Ecto neural progenitor cell (in vitro differentiated cells): ENCODE data around the gene BCL2.
A peak's percentile ranks its signal among the peaks of the same experiment; 100 is the strongest.

Source experiments
- DNase-seq: peaks from one replicate; pipeline ENCODE4 v3.0.0-alpha.2; 2018; ENCODE audit warnings: low spot score

Gene BCL2

DNA sequence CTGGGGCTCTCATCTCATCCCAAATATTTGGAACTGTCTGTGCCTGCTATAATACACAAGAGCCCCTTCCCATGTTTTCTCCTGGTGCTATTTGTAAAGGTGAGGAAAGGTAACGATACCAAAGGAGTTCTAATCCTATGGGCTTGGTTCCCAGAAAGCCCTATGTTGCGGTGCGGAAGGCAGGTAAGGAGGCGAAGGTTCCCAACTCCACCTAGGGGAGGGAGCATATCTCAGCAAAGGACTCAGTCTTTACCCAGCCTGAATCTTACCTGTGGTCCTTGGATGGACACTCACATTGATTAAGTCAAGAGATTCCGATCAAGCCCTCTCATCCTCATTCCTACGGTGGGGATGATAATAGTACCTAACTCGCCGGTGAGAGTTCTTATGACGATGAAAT, 140.1 kb downstream of the BCL2 start:
- DNase-seq, result no peak

DNA sequence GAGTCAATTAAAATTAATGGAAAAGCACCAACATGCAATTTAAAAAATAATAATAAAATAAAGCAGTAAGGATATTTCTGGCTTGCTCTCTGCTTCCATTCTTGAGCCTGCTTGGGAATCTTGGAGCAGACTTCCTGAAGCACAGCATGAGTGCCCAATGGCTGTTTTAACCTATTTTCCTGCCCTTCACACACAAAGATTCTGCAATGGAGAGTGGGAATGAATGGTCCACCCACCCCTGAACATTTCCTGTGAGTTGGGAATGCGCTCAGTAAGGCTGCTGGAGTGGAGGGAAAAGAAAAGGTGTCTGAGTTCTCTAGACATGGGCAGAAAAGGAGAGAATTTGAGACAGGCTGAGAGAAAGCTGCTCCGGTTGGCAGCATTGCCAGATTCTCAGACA, 140.6 kb downstream of the BCL2 start:
- no peak for DNase-seq

- DNase-seq, result peak; percentile 59
Observed at GRCh38 chr18:63177919-63178821, 141.4 kb downstream of the BCL2 start.

DNA sequence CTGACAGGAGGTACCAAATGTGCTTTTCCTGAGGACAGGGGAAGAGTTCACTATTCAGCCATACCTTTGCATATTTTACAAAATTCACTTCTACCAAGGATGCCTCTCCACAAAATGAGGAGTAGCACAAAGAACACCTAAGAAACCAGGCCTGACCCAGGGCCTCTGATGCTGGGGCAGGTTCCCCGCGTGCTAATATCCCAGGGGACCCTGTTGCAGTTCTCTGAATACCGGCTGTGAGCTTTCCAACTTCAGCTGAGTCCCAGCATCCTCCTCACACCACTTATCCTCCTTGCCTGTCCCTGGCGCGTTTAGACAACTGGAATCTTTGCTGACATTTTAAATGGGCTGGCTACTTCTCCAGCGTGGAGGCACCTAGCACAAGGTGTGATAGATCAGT, 142.3 kb downstream of the BCL2 start:
- DNase-seq, result no peak

GRCh38 chr18:63175264-63175663, 144.3 kb downstream of the BCL2 start:
- DNase-seq, result no peak

- no peak for DNase-seq
Observed at GRCh38 chr18:63173983-63174382, 145.6 kb downstream of the BCL2 start.

GRCh38 chr18:63169853-63170252, 149.7 kb downstream of the BCL2 start:
- DNase-seq, result no peak

DNA sequence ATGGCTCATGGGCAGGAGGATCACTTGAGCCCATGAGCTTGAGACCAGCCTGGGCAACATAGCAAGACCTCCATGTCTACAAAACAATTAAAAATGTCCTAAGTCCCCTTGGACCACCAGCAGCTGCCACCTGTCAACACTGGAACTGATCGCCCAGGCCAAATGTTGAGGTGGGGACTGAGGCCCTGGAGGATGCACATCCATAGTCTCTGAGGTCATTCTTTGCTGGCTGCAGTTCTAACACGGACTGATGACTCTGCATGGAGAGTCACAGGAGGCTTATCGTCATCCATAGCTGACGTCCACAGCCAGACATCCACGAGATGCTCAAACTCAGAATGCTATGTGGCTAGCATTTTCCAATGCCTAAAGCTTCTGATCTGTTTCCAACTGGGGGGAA, 151.3 kb downstream of the BCL2 start:
- no peak for DNase-seq

DNA sequence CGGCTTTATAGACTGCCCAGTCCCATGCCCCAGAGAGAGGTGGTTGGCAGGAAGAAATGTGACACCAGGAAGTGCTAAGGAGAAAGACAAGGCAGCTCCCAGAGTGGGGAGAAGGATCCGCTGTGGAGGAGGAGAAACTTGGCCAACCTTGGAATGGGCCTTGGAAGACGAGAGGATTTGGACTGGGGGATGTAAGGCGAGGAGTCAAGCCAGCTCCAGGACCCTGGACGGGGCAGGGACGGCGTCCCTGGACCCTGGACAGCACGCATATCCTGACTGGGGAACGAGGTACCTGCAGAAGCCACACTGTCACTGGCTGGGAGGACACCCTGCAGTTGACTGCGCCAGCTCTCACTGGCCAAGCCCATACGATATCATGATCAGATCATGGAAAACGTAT, 153.4 kb downstream of the BCL2 start:
- no peak for DNase-seq

GRCh38 chr18:63164396-63164795, 155.2 kb downstream of the BCL2 start:
- DNase-seq, result no peak

DNA sequence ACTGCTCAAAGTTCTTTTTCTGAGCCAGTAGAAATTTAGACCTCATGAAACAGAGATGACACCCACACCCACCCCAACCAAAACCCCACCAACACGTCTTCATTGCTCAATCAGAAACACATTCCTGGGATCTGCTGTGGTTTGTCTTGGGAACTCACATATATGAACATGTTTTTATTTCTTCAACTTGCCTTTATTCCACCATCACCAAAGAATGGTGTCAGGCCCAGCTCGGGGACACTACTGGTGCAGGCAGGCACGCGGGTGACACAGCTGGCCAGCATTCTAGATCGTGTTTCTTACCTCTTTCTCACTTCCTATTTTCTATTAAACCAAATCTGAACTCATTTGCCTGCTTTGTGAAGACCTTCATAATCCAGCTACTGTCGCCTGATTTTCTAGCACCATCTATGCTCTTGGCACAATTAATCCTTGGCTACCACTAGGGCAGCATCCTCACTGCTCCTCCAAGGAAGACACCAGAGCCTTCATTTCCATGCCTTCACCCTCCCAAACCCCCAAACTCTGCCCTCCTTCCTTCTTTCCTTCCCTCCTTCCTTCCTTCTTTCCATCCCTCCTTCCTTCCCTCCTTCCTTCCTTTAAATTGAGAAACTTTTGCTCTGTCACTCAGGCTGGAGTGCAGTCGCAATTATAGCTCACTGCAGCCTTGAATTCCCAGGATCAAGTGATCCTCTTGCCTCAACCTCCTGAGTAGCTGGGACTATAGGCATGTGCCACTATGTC, 157.1 kb downstream of the BCL2 start:
- DNase-seq, result no peak

- no peak for DNase-seq
Observed at GRCh38 chr18:63161761-63162195, 157.8 kb downstream of the BCL2 start.

- no peak for DNase-seq
Observed at GRCh38 chr18:63161032-63161760, 158.4 kb downstream of the BCL2 start.

DNA sequence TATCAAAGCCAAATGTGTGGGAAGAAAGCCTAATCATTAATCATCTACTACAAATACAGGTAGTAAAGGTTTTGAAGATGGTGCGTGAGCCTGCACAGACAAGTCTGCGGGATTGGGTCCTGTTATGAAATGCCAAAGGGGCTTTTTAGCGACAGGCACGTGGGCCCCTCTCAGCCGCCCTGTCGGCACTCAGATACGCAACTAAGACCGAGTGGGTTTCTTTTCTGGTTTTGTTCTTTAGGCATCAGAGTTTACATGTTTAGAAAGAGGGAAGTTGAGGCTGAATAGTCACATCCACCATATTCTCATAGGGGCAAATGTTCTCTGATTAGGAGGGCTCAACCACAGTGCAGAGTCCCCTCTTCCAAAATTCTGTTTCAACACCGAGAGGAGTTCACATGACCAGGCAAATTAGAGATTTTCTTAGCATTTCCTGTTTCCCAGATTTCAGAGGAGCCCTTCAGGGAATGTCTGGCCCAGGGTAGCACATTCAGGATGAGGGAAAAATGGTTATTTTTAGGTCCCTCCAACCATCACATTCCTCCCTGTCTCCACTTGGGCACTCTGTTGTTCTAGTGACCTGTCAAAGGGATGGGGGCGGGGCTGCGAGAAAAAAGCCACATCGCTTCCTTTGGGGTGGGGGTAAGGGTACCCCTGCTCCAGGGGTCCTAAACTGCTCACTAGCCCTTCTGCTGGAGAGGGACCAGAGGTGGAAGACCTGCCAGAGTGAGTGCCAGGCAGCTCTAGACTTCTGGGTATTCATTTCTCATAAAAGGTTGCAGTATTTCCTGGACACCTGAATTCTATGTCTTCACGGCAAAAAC, 159.2 kb downstream of the BCL2 start:
- DNase-seq, result no peak

DNA sequence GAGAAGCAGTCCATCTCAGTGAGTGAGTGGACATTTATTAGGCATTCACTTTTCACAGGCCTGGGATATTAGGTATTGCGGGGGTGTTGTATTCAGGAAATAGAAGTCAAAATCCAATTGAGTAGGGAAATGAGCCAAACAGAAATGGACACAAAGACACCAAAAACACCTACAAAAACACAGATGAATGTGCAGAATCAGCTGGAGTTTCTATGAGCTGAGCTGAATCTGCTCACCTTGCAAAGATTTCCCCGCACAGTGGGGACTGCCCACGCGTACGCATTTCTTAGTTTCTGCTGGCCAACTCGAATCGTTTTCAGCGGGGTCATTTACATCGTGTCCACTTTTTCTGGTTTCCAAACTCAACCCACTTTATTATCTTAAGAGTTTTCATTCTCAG, 160.0 kb downstream of the BCL2 start:
- DNase-seq, result no peak

DNA sequence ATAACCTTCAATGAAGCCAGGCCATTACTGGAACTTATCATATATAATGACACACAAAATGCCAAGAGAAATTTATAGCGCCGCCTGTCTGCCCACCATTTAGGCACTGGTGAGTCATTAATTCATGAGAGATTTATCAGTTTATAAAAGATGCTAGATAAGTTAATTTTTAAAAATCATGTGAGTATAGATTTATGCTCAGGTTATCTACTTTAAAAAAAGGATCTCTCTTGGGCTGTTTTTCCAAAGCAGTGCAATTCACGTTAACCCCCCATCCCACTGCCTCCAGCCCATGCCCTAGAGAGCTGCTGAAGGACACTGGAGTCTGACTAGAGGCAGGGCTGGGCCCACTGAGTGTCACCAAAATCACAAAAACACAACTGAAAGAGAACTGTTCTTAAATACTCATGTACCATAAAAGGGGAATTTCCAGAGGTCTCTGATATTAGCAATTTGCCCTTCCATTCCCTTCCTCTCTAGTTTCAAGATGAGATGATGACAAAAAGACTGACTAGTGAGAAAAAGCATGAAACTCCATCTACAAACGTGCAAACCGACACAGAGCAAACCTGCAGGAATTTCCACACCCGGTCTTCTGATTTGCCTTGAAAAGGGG, 160.8 kb downstream of the BCL2 start:
- DNase-seq, result no peak

DNA sequence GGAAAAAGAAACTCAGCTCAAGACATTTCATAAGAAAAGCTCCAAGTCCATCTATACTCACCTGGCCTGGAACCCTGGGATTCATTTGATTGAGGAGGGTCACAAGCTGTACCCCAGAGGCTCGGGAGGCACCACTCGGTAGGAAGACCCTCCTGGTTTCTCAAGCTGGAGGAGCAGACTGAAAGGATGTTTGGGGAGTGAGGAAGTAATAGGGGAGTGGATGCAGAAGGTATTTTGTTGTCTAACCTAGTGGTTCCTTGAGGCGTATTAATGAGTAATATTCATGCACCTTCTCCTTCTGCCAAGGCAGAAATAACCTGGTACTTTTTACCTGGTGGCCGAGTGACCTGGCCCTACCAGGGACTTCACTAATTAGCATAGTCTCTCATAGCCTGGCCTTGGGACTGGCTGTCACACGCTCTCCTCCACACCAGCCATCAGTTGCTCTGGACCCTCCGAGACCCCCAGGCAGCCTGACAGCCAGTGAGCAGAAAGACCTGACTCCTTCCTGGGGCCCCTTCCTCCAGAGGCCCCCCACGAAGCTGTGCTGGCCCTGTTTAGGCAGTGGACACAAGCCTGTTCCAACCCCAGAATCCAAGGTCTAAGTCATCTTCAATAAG, 161.4 kb downstream of the BCL2 start:
- no peak for DNase-seq

DNA sequence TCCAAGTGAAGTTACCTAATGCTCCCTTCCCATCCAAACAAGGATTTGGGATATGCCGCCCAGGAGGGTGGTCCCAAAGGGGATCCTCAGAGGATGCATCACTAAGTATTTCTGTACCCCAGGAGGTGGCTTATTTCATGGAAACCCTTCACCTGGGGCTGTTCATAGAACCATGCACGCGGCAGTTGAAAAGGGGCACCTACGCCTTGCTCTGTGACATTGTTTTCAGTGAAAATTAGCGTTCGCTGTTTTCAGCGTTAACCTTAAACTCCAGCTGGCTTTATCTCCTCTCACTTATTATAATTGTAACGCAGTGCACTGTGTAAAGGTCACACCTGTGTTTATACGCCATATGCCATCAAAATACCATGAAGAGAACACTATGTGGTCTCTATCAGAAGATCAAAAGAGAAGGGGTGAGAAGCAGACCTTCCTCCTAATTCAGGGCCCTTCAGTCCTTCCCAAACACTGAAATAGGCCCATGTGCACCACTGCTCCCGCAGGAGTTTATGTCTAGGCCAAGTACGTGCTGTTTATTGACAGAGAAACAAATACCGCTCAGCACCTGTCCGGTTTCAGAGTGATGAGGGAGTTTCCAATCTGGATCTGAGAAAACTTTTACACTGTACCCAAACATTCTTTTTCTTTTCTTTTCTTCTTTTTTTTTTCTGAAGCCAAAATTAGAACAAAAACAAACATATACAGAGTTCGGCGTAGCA, 162.1 kb downstream of the BCL2 start:
- no peak for DNase-seq

DNA sequence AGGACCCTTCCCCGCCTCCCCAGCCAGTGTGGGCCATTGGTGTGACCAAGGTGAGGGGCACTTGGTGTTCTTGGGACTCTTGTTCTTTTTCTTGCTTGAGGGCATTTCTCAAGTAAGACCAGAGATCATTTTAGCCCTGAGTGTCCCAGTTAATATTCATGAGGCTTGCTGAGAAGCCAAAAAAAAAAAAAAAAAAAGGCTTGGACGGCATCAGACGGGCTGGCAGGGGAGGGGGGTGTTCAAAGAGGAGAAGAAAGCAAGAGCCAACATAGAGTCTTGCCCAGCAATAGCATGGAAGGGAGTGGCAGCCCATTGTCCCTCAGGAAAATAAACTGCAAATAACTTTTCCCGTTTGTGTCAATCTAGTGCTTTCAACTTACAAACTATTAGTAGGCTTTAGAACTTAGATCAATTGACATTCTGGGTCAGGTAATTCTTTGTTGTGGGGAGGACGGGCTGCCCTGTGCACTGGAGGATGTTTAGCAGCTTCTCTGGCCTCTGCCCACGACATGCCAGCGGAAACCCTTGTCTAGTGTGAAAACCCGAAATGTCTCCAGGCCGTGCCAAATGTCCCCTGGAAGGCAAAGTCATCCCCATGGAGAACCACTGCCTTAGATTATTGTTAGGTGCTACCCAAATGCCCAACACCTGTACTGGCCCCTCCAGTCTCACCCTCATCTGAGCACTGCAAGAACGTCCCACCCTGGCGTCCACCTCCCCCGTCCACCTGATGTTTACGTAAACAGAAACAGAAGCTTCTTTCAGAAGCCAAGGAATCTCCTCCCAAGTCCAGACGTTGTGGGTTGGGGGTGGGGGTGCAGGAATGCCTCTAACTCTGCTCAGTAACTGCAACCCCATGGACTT, 163.4 kb downstream of the BCL2 start:
- no peak for DNase-seq
